K562 (cell line): ENCODE data around the gene KRTAP1-1. TPM values are rescaled to one million over a fixed set of nuclear protein-coding genes. Genes with fewer than 3 reads are reported as not detected.
"Not testable (repeated sequence)": the region's sequence is repeated elsewhere in the genome, so short reads cannot be mapped to it uniquely, and the experiment has no call there.

Source experiments
- ATAC-seq: fragments of 200-7000 bp; cut with Tn5 transposase; 3 replicates; pipeline ENCODE4 v1.9.1; 2020; ENCODE audit warnings: moderate library complexity
- BruUV-seq: library from RNA; stranded (reverse); fragments of 400-500 nt; replicated peaks from 2 replicates; lab custom pipeline; 2021; lab: Mats Ljungman, UMichigan
- CTCF ChIA-PET: fragments of 300-600 bp; formaldehyde crosslinking; extraction: SDS; loops from one replicate; lab custom pipeline; 2021; ENCODE audit warnings: low intra/inter-chr PET ratio; lab: Yijun Ruan, JAX
- POLR2A ChIA-PET: fragments of 300-600, 350-650 bp; sonication (Branson Sonifier 250); formaldehyde crosslinking; extraction: SDS; loops from one replicate; lab custom pipeline; 2021; ENCODE audit warnings: antibody characterized with exemption, inconsistent platforms; lab: Yijun Ruan, JAX
- DNase-seq, 4 experiments: peaks; one replicate each; pipeline versions ENCODE4 v3.0.0 to v3.0.0-alpha.2; 2011 to 2018; ENCODE audit warnings: low spot score in 3 of 4, mixed read lengths in 3 of 4; ENCODE audit errors: extremely low read depth in 1 of 4
- FAIRE-seq: peaks from 2 replicates; lab custom pipeline; 2011; peaks lifted over from hg19 to GRCh38; lab: Jason Lieb, UNC
- H2AFZ ChIP-seq: 2 replicates; pipeline ENCODE4 v1.6.0; 2011; ENCODE audit warnings: low read depth, low read length, control low read depth, inconsistent platforms
- H3K27ac ChIP-seq: fragments of 200-600 bp; 3 replicates; pipeline ENCODE4 v1.8.0; 2011; ENCODE audit warnings: low read depth, mild to moderate bottlenecking, control low read depth, inconsistent platforms, low read length, moderate library complexity, mixed read lengths; ENCODE audit errors: extremely low read depth
- H3K27me3 ChIP-seq, 2 experiments: fragments of 300-600 bp in 1 of 2; 2 replicates in 1 of 2; 3 replicates in 1 of 2; pipeline versions ENCODE4 v1.6.0 to v1.8.0; 2011; ENCODE audit warnings: inconsistent platforms in 2 of 2, low read length in 2 of 2, mild to moderate bottlenecking in 1 of 2, mixed read lengths in 1 of 2, moderate library complexity in 1 of 2; ENCODE audit not compliant: control insufficient read depth in 2 of 2, insufficient read depth in 2 of 2
- H3K36me3 ChIP-seq: fragments of 300-600 bp; 3 replicates; pipeline ENCODE4 v1.8.0; 2011; ENCODE audit warnings: mild to moderate bottlenecking, low read length, inconsistent platforms; ENCODE audit not compliant: control insufficient read depth, insufficient read depth
- H3K4me1 ChIP-seq, 2 experiments: fragments of 200-600 bp in 1 of 2; replicated peaks in 1 of 2; 2 replicates in 1 of 2; 3 replicates in 1 of 2; pipeline versions ENCODE4 v1.5.1 to v1.8.0; 2011; ENCODE audit warnings: inconsistent platforms in 2 of 2, low read length in 2 of 2, mild to moderate bottlenecking in 1 of 2, mixed read lengths in 1 of 2, moderate library complexity in 1 of 2; ENCODE audit not compliant: control insufficient read depth in 2 of 2, insufficient read depth in 2 of 2
- H3K4me2 ChIP-seq: 2 replicates; pipeline ENCODE4 v1.6.1; 2011; ENCODE audit warnings: low read length, control low read depth, inconsistent platforms, mixed read lengths; ENCODE audit not compliant: insufficient read depth
- H3K4me3 ChIP-seq: fragments of 200-600 bp; sonication (generic), shearing (Covaris generic); 2 replicates; pipeline ENCODE4 v1.5.1; 2016; ENCODE audit warnings: control low read depth, inconsistent platforms
- H3K79me2 ChIP-seq: fragments of 200-600 bp; 3 replicates; pipeline ENCODE4 v1.8.0; 2011; ENCODE audit warnings: low read length, inconsistent platforms; ENCODE audit not compliant: control insufficient read depth, insufficient read depth
- H3K9ac ChIP-seq, 2 experiments: 2 replicates each; pipeline versions ENCODE4 v1.6.0 to v1.6.1; 2011; ENCODE audit warnings: low read depth in 2 of 2, low read length in 2 of 2, control low read depth in 1 of 2, inconsistent platforms in 1 of 2, mild to moderate bottlenecking in 1 of 2, mixed read lengths in 1 of 2; ENCODE audit not compliant: insufficient read depth in 1 of 2
- H3K9me1 ChIP-seq: one replicate; pipeline ENCODE4 v1.6.0; 2011; ENCODE audit warnings: inconsistent platforms, mild to moderate bottlenecking, low read length, moderate library complexity; ENCODE audit not compliant: control insufficient read depth, insufficient read depth
- H3K9me3 ChIP-seq: replicated peaks from 2 replicates; pipeline ENCODE4 v1.5.1; 2011; ENCODE audit warnings: low read depth, low read length, inconsistent platforms; ENCODE audit not compliant: control insufficient read depth, insufficient read depth
- H4K20me1 ChIP-seq: replicated peaks from 2 replicates; pipeline ENCODE4 v1.6.1; 2011; ENCODE audit warnings: low read length, inconsistent platforms, mixed read lengths; ENCODE audit not compliant: control insufficient read depth, insufficient read depth
- CHCHD3 ChIP-seq: fragments of 250-450 bp; sonication (Bioruptor Pico); IDR thresholded peaks from 2 replicates; pipeline ENCODE4 v2.1.2; 2022; ENCODE audit warnings: mild to moderate bottlenecking
- E2F3 ChIP-seq: fragments of 250-450 bp; sonication (Bioruptor Pico); IDR thresholded peaks from 2 replicates; pipeline ENCODE4 v1.4.0; 2020; ENCODE audit warnings: mild to moderate bottlenecking
- ETS2 ChIP-seq: IDR thresholded peaks from 2 replicates; pipeline ENCODE4 v1.6.1; 2016; ENCODE audit warnings: borderline replicate concordance, missing genetic modification characterization, mild to moderate bottlenecking, moderate library complexity, missing compliant biosample characterization; ENCODE audit not compliant: poor library complexity, severe bottlenecking
- GABPB2 ChIP-seq: fragments of 250-450 bp; sonication (Bioruptor Pico); conservative IDR thresholded peaks from 2 replicates; pipeline ENCODE4 v1.5.1; 2021; ENCODE audit warnings: mild to moderate bottlenecking
- GATA2 ChIP-seq: sonication (generic); formaldehyde crosslinking; IDR thresholded peaks from 2 replicates; pipeline ENCODE4 v1.4.0; 2020; ENCODE audit warnings: mild to moderate bottlenecking, missing genetic modification reagents
- HLTF ChIP-seq: fragments of 450-650 bp; IDR thresholded peaks from 2 replicates; pipeline ENCODE4 v1.6.1; 2016
- NCOA4 ChIP-seq: fragments of 450-650 bp; IDR thresholded peaks from 2 replicates; pipeline ENCODE4 v1.6.1; 2018; ENCODE audit warnings: mild to moderate bottlenecking; ENCODE audit not compliant: partially characterized antibody
- NR2C2 ChIP-seq, 2 experiments: fragments of 200-800 bp in 1 of 2; sonication (Bioruptor generic) in 1 of 2; sonication (generic) in 1 of 2; formaldehyde crosslinking in 1 of 2; IDR thresholded peaks; 2 replicates each; pipeline versions ENCODE4 v1.6.1 to v1.8.0; 2016 to 2022; ENCODE audit warnings: mild to moderate bottlenecking in 1 of 2, missing compliant biosample characterization in 1 of 2, missing genetic modification characterization in 1 of 2, missing genetic modification reagents in 1 of 2
- TBL1XR1 ChIP-seq, 2 experiments: IDR thresholded peaks; 2 replicates each; pipeline ENCODE4 v1.6.1; 2012; ENCODE audit warnings: improper control_type of control experiment in 2 of 2, low read length in 2 of 2, mild to moderate bottlenecking in 1 of 2
- ZBED1 ChIP-seq: IDR thresholded peaks from 2 replicates; pipeline ENCODE4 v1.6.1; 2014
- ZFP1 ChIP-seq: fragments of 450-650 bp; formaldehyde crosslinking; IDR thresholded peaks from 2 replicates; pipeline ENCODE4 v1.4.0; 2020; ENCODE audit warnings: mild to moderate bottlenecking, mixed read lengths
- ZNF140 ChIP-seq: fragments of 250-450 bp; sonication (Bioruptor Pico); IDR thresholded peaks from 2 replicates; pipeline ENCODE4 v1.8.0; 2021; ENCODE audit warnings: moderate library complexity, mild to moderate bottlenecking, inconsistent platforms
- ZNF586 ChIP-seq: fragments of 450-650 bp; formaldehyde crosslinking; conservative IDR thresholded peaks from 2 replicates; pipeline ENCODE4 v1.4.0; 2020; ENCODE audit warnings: mild to moderate bottlenecking, moderate library complexity
- WGBS: fragments of 100-300 bp; shearing (Covaris generic); methylation state at CpG from one replicate; pipeline ENCODE4 v1.1.6; 2016; ENCODE audit warnings: low coverage, mixed read lengths; ENCODE audit not compliant: insufficient coverage; ENCODE audit errors: missing lambda C conversion rate; 5-methylcytosine and 5-hydroxymethylcytosine counted together
- in situ Hi-C: fragments of 300-500 bp; cut with MboI; formaldehyde crosslinking; loops from 4 replicates; pipeline ENCODE4 v1.15.0; 2018; ENCODE audit warnings: inconsistent platforms, mixed read lengths
- intact Hi-C: fragments of 100-400 bp; cut with micrococcal nuclease; formaldehyde crosslinking; loops from 2 replicates; pipeline ENCODE4 v1.14.2; 2022
- polyA plus RNA-seq, 8 experiments: library from polyadenylated mRNA; depleted of rRNA in 4 of 8; stranded (reverse) in 5 of 8; unstranded in 3 of 8; fragments of >200 nt; fragmentation: Nextera tagmentation in 2 of 8; fragmentation: Illumina TruSeq in 1 of 8; extraction: Ambion mirVana in 2 of 8; extraction: Trizol in 1 of 8; gene quantifications; 2 replicates each; pipeline versions ENCODE4 v1.2.1 to v1.2.3, GENCODE V29; 2011 to 2014; ENCODE audit warnings: inconsistent platforms in 1 of 8, missing spikeins in 1 of 8
- total RNA-seq, 7 experiments: library from RNA; depleted of rRNA in 6 of 7; stranded (reverse); fragments of >200 nt in 6 of 7; fragmentation: Illumina TruSeq in 2 of 7; extraction: Trizol in 2 of 7; gene quantifications; 2 replicates each; pipeline versions ENCODE4 v1.2.1 to v1.2.3, GENCODE V29; 2011 to 2021; ENCODE audit warnings: low replicate concordance in 1 of 7
- TF ChIP-seq, protein P1 (sequence below): sonication (generic); formaldehyde crosslinking; IDR thresholded peaks from 2 replicates; pipeline ENCODE4 v1.8.0; 2022; ENCODE audit warnings: mild to moderate bottlenecking, missing genetic modification reagents

Gene KRTAP1-1
- total and polyA plus RNA-seq, 9 of the 15 experiments (the other 6 are each of a cell fraction or from before 2014, with no cell fraction given): not detected

DNA sequence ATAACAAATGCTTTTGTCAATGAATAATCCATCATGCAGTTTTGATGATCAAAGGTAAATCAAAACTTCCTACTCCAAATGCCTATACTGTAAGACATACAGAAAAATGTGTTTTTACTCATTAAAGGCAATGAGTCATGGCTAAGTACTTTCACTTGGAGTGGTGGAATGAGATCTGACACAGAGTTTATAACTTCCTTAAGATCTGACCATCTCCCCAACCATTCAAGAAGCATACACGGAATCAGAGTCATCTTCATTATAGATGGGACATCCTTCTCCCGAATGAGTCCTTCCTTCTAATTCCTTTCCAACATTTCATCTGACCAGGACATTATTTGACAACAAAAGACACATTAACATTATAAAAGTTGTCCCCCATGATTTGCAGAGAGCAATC lies 42.2 kb upstream of the KRTAP1-1 start:
- H4K20me1 ChIP-seq, H3K9me1 ChIP-seq, intact Hi-C loops, CTCF ChIA-PET, in situ Hi-C loops, FAIRE-seq, H3K27ac ChIP-seq, DNase-seq, H3K27me3 ChIP-seq, H3K4me3 ChIP-seq, H3K9ac ChIP-seq, ATAC-seq, H3K36me3 ChIP-seq, POLR2A ChIA-PET, H3K4me2 ChIP-seq, H3K9me3 ChIP-seq, BruUV-seq, H3K79me2 ChIP-seq, H2AFZ ChIP-seq, H3K4me1 ChIP-seq: not testable (repeated sequence)
- WGBS: 0% methylated on average over 2 of the region's 2 CpGs

GRCh38 chr17:41082626-41083025 lies 41.4 kb upstream of the KRTAP1-1 start:
- Histone ChIP-seq H4K20me1 (no peaks in the 10 kb centered on the region), H3K9me3 (no peaks in the 10 kb centered on the region), H3K27me3 (no peaks in the 10 kb centered on the region), H3K4me3 (no peak overlapping the region), H3K79me2 (no peaks in the 10 kb centered on the region), H3K27ac (no peak overlapping the region), H3K4me1 (no peaks in the 10 kb centered on the region), H2AFZ (no peak overlapping the region), H3K36me3 (no peaks in the 10 kb centered on the region), H3K9me1 (no peaks in the 10 kb centered on the region), H3K4me2 (no peak overlapping the region), H3K9ac (no peak overlapping the region)
- FAIRE-seq (no peak), ATAC-seq (no peak), DNase-seq (no peak)
- in situ Hi-C loops: no loop called here
- intact Hi-C loops: no loop called here
- CTCF ChIA-PET: no interaction called here
- POLR2A ChIA-PET: no interaction called here
- WGBS: 0% methylated on average over 4 of the region's 4 CpGs
- BruUV-seq: no TSS peak
- TF ChIP-seq CHCHD3 (CRISPR knock-in tag) (no peak), E2F3 (CRISPR knock-in tag) (no peak), TBL1XR1 (IDR thresholded peaks at IDR 0.05; ENCODE audit: low read length in 2 of 2) (no peak), HLTF (no peak), NR2C2 (CRISPR knock-in tag; IDR thresholded peaks at IDR 0.05) (no peak), NR2C2 (tag; IDR thresholded peaks at IDR 0.05) (no peak), GABPB2 (CRISPR knock-in tag) (no peak), ZNF140 (no peak), ZNF586 (CRISPR knock-in tag) (no peak), ETS2 (no peak), ZFP1 (no peak), GATA2 (no peak), ZBED1 (no peak), NCOA4 (no peak)
- TF ChIP-seq, protein P1, sequence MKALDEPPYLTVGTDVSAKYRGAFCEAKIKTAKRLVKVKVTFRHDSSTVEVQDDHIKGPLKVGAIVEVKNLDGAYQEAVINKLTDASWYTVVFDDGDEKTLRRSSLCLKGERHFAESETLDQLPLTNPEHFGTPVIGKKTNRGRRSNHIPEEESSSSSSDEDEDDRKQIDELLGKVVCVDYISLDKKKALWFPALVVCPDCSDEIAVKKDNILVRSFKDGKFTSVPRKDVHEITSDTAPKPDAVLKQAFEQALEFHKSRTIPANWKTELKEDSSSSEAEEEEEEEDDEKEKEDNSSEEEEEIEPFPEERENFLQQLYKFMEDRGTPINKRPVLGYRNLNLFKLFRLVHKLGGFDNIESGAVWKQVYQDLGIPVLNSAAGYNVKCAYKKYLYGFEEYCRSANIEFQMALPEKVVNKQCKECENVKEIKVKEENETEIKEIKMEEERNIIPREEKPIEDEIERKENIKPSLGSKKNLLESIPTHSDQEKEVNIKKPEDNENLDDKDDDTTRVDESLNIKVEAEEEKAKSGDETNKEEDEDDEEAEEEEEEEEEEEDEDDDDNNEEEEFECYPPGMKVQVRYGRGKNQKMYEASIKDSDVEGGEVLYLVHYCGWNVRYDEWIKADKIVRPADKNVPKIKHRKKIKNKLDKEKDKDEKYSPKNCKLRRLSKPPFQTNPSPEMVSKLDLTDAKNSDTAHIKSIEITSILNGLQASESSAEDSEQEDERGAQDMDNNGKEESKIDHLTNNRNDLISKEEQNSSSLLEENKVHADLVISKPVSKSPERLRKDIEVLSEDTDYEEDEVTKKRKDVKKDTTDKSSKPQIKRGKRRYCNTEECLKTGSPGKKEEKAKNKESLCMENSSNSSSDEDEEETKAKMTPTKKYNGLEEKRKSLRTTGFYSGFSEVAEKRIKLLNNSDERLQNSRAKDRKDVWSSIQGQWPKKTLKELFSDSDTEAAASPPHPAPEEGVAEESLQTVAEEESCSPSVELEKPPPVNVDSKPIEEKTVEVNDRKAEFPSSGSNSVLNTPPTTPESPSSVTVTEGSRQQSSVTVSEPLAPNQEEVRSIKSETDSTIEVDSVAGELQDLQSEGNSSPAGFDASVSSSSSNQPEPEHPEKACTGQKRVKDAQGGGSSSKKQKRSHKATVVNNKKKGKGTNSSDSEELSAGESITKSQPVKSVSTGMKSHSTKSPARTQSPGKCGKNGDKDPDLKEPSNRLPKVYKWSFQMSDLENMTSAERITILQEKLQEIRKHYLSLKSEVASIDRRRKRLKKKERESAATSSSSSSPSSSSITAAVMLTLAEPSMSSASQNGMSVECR (CRISPR knock-in tag): no peak
